ENCODE data around the gene OR2T1. TPM values are rescaled to one million over a fixed set of nuclear protein-coding genes. Genes with fewer than 3 reads are reported as not detected.
"Not testable (repeated sequence)": the region's sequence is repeated elsewhere in the genome, so short reads cannot be mapped to it uniquely, and the experiment has no call there.

The OR2T1 gene
- total RNA-seq, 2 experiments from 2014 or later, result not detected

- POLR2A ChIA-PET; H3K36me3 ChIP-seq (ENCODE audit: insufficient read depth, low read length); H3K9me3 Mint-ChIP-seq; H3K4me3 Mint-ChIP-seq; ATAC-seq (ENCODE audit: poor library complexity); CTCF ChIA-PET; H3K27ac Mint-ChIP-seq; H3K27ac ChIP-seq (ENCODE audit: low read depth in 1 of 2, low read length in 2 of 2); H3K4me1 Mint-ChIP-seq (ENCODE audit: low read depth); H3K4me3 ChIP-seq (ENCODE audit: low read length); H3K4me1 ChIP-seq (ENCODE audit: insufficient read depth, low read length); H3K9me3 ChIP-seq (ENCODE audit: control insufficient read depth in 1 of 2, insufficient read depth in 1 of 2, low read length in 2 of 2); DNase-seq; H3K27me3 ChIP-seq (ENCODE audit: control insufficient read depth in 1 of 2, insufficient read depth in 2 of 2, low read length in 2 of 2); H3K36me3 Mint-ChIP-seq (ENCODE audit: low read depth); H3K27me3 Mint-ChIP-seq; intact Hi-C loops (cut with DNase I, micrococcal nuclease): not testable (repeated sequence)
Measured at GRCh38 chr1:248434913-248435312, 32.1 kb downstream of the OR2T1 start.

- H3K27ac Mint-ChIP-seq; intact Hi-C loops (cut with DNase I, micrococcal nuclease); DNase-seq; H3K4me1 ChIP-seq (ENCODE audit: insufficient read depth, low read length); H3K4me1 Mint-ChIP-seq (ENCODE audit: low read depth); CTCF ChIA-PET; H3K27me3 Mint-ChIP-seq; H3K36me3 ChIP-seq (ENCODE audit: insufficient read depth, low read length); H3K36me3 Mint-ChIP-seq (ENCODE audit: low read depth); H3K4me3 ChIP-seq (ENCODE audit: low read length); H3K27ac ChIP-seq (ENCODE audit: low read depth in 1 of 2, low read length in 2 of 2); POLR2A ChIA-PET; H3K9me3 ChIP-seq (ENCODE audit: control insufficient read depth in 1 of 2, insufficient read depth in 1 of 2, low read length in 2 of 2); H3K9me3 Mint-ChIP-seq; H3K27me3 ChIP-seq (ENCODE audit: control insufficient read depth in 1 of 2, insufficient read depth in 2 of 2, low read length in 2 of 2); H3K4me3 Mint-ChIP-seq; ATAC-seq (ENCODE audit: poor library complexity): not testable (repeated sequence)
Measured at GRCh38 chr1:248436303-248436702, 33.5 kb downstream of the OR2T1 start.

GRCh38 chr1:248438668-248439067 is 35.8 kb downstream of the OR2T1 start:
- intact Hi-C loops (cut with DNase I, micrococcal nuclease); H3K36me3 ChIP-seq (ENCODE audit: insufficient read depth, low read length); POLR2A ChIA-PET; H3K27ac ChIP-seq (ENCODE audit: low read depth in 1 of 2, low read length in 2 of 2); H3K4me1 ChIP-seq (ENCODE audit: insufficient read depth, low read length); H3K4me3 Mint-ChIP-seq; CTCF ChIA-PET; H3K9me3 Mint-ChIP-seq; DNase-seq; H3K9me3 ChIP-seq (ENCODE audit: control insufficient read depth in 1 of 2, insufficient read depth in 1 of 2, low read length in 2 of 2); H3K4me1 Mint-ChIP-seq (ENCODE audit: low read depth); H3K27ac Mint-ChIP-seq; ATAC-seq (ENCODE audit: poor library complexity); H3K27me3 Mint-ChIP-seq; H3K4me3 ChIP-seq (ENCODE audit: low read length); H3K36me3 Mint-ChIP-seq (ENCODE audit: low read depth); H3K27me3 ChIP-seq (ENCODE audit: control insufficient read depth in 1 of 2, insufficient read depth in 2 of 2, low read length in 2 of 2): not testable (repeated sequence)

- H3K4me1 Mint-ChIP-seq (ENCODE audit: low read depth); H3K4me3 ChIP-seq (ENCODE audit: low read length); H3K27me3 Mint-ChIP-seq; H3K36me3 Mint-ChIP-seq (ENCODE audit: low read depth); H3K9me3 Mint-ChIP-seq; H3K4me1 ChIP-seq (ENCODE audit: insufficient read depth, low read length); H3K27ac ChIP-seq (ENCODE audit: low read depth in 1 of 2, low read length in 2 of 2); intact Hi-C loops (cut with DNase I, micrococcal nuclease); DNase-seq; POLR2A ChIA-PET; H3K27me3 ChIP-seq (ENCODE audit: control insufficient read depth in 1 of 2, insufficient read depth in 2 of 2, low read length in 2 of 2); H3K36me3 ChIP-seq (ENCODE audit: insufficient read depth, low read length); CTCF ChIA-PET; H3K4me3 Mint-ChIP-seq; H3K27ac Mint-ChIP-seq; H3K9me3 ChIP-seq (ENCODE audit: control insufficient read depth in 1 of 2, insufficient read depth in 1 of 2, low read length in 2 of 2); ATAC-seq (ENCODE audit: poor library complexity): not testable (repeated sequence)
Measured at GRCh38 chr1:248439283-248439682, 36.4 kb downstream of the OR2T1 start.

GRCh38 chr1:248442500-248443277 is 39.8 kb downstream of the OR2T1 start:
- CTCF ChIA-PET; H3K4me1 Mint-ChIP-seq (ENCODE audit: low read depth); POLR2A ChIA-PET; H3K36me3 Mint-ChIP-seq (ENCODE audit: low read depth); H3K9me3 ChIP-seq (ENCODE audit: control insufficient read depth in 1 of 2, insufficient read depth in 1 of 2, low read length in 2 of 2); H3K27me3 Mint-ChIP-seq; H3K4me3 ChIP-seq (ENCODE audit: low read length); H3K27ac Mint-ChIP-seq; H3K27me3 ChIP-seq (ENCODE audit: control insufficient read depth in 1 of 2, insufficient read depth in 2 of 2, low read length in 2 of 2); H3K36me3 ChIP-seq (ENCODE audit: insufficient read depth, low read length); H3K4me3 Mint-ChIP-seq; H3K4me1 ChIP-seq (ENCODE audit: insufficient read depth, low read length); H3K9me3 Mint-ChIP-seq; ATAC-seq (ENCODE audit: poor library complexity); H3K27ac ChIP-seq (ENCODE audit: low read depth in 1 of 2, low read length in 2 of 2); DNase-seq: not testable (repeated sequence)
- intact Hi-C loops (cut with DNase I, micrococcal nuclease), result loop anchor here in 1 of 2 experiments (5.0 kb wide), 1 partner anchor 210 kb away; no protein-coding TSS in a partner anchor

- H3K4me1 ChIP-seq (ENCODE audit: insufficient read depth, low read length); H3K36me3 ChIP-seq (ENCODE audit: insufficient read depth, low read length); H3K27ac ChIP-seq (ENCODE audit: low read depth in 1 of 2, low read length in 2 of 2); H3K4me1 Mint-ChIP-seq (ENCODE audit: low read depth); H3K27me3 ChIP-seq (ENCODE audit: control insufficient read depth in 1 of 2, insufficient read depth in 2 of 2, low read length in 2 of 2); H3K9me3 ChIP-seq (ENCODE audit: control insufficient read depth in 1 of 2, insufficient read depth in 1 of 2, low read length in 2 of 2); H3K27ac Mint-ChIP-seq; H3K27me3 Mint-ChIP-seq; H3K36me3 Mint-ChIP-seq (ENCODE audit: low read depth); ATAC-seq (ENCODE audit: poor library complexity); DNase-seq; H3K4me3 ChIP-seq (ENCODE audit: low read length); H3K4me3 Mint-ChIP-seq; H3K9me3 Mint-ChIP-seq; CTCF ChIA-PET; POLR2A ChIA-PET: not testable (repeated sequence)
- intact Hi-C loops (cut with DNase I, micrococcal nuclease), result loop anchor here in 1 of 2 experiments (5.0 kb wide), 1 partner anchor 208 kb away; no protein-coding TSS in a partner anchor
Measured at GRCh38 chr1:248444603-248445002, 41.8 kb downstream of the OR2T1 start.

GRCh38 chr1:248445399-248445798 is 42.6 kb downstream of the OR2T1 start, which contains the start of gene OR2T2:
TSS of gene OR2T2 (plus strand) at chr1:248445637. CDS start at chr1:248452798, 7,161 bp downstream.
- H3K4me3 ChIP-seq (ENCODE audit: low read length); CTCF ChIA-PET; POLR2A ChIA-PET; H3K27me3 Mint-ChIP-seq; H3K36me3 ChIP-seq (ENCODE audit: insufficient read depth, low read length); ATAC-seq (ENCODE audit: poor library complexity); intact Hi-C loops (cut with DNase I, micrococcal nuclease); H3K27ac ChIP-seq (ENCODE audit: low read depth in 1 of 2, low read length in 2 of 2); H3K4me1 Mint-ChIP-seq (ENCODE audit: low read depth); H3K27me3 ChIP-seq (ENCODE audit: control insufficient read depth in 1 of 2, insufficient read depth in 2 of 2, low read length in 2 of 2); H3K9me3 Mint-ChIP-seq; H3K27ac Mint-ChIP-seq; H3K36me3 Mint-ChIP-seq (ENCODE audit: low read depth); H3K9me3 ChIP-seq (ENCODE audit: control insufficient read depth in 1 of 2, insufficient read depth in 1 of 2, low read length in 2 of 2); H3K4me1 ChIP-seq (ENCODE audit: insufficient read depth, low read length); DNase-seq; H3K4me3 Mint-ChIP-seq: not testable (repeated sequence)

All from CD4-positive, alpha-beta T cell (primary cell).